Activated CD4-positive, alpha-beta T cell treated with anti-CD3 and anti-CD28 coated beads, Interleukin-2, amount 50 U/mL, for 24 hours (primary cell): ENCODE results near the gene ANP32E.

ENCODE experiments used
- DNase-seq, 2 donors: peaks; one replicate each; pipeline ENCODE4 v3.0.0-alpha.2; 2020; ENCODE audit warnings: low read depth in 1 of 2, low spot score in 1 of 2

ANP32E gene

DNA sequence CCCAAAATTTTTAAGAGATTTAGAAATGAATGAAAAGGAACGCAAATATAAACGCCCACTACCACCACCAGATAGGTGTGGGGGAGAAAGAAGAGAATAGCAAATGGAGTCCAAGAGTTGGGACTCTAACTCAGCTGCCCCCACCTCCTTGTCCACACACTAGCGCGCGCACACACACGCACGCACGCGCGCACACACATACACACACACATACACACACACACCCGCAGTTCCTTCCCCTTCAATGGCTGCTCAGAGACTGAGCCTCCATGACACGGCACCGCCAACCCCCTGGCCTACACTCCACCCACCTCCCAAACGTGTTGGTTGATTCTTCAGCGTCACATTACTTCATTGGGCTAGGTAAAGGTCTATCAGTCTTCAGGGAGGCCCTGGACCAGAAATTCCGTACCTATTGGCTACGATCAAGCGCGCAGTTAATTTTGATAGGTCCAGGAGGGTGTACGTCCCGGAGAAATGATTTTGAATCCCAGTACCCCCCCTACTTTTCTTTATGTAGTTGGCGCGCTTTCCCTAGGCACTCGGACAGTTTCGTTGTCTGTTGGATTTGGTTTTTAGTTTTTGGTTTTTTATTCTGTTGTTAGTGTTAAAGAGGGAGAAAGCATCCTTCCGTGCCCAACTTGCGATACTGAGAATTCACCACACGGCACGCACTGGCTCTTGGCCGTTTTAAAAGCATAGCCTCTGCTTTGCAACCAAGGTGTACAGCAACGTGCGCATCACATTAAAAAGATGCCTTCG, at the start of gene ANP32E:
Gene ANP32E, minus strand, starts transcription at position 261 of the 762 bp plus-strand sequence. CDS start 326 bp downstream, outside the sequence.
- peak; percentile 80 to 92 for DNase-seq

DNA sequence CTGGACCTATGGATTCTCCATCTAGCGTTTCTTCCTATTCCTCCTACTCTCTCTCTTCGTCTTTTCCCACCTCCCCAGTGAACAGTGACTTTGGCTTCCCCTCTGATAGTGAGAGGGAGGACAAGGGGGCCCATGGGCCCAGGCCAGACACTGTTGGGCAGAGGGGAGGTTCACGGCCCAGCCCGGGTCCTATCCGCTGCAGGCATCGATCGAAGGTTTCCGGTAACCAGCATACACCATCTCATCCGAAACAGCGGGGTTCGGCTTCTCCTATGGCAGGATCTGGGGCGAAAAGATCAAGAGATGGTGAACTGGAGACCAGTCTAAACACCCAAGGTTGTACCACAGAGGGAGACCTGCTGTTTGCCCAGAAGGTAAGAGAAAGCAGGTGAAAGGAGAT, 47.3 kb upstream of the ANP32E start:
- DNase-seq, result no peak

DNA sequence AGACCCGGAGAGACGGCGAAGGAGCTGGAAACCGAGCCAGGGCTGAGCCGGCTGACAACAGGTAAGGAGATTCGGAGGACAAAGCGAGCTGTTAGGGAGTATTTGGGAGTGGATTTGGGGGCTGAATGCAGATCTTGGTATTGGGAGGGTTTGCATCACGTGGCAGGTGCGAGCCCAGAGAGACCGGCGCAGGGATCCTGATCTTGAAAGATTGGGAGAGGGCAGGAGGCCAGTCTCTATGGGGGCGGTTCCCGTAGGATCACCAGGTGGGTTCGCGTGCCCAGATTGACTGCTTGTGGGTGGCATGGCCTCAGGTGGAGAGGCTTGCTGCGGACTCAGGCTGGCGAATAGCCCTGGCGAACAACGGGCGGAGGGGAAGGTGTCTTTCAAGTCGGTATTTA, 46.6 kb upstream of the ANP32E start:
- DNase-seq, result no peak

DNA sequence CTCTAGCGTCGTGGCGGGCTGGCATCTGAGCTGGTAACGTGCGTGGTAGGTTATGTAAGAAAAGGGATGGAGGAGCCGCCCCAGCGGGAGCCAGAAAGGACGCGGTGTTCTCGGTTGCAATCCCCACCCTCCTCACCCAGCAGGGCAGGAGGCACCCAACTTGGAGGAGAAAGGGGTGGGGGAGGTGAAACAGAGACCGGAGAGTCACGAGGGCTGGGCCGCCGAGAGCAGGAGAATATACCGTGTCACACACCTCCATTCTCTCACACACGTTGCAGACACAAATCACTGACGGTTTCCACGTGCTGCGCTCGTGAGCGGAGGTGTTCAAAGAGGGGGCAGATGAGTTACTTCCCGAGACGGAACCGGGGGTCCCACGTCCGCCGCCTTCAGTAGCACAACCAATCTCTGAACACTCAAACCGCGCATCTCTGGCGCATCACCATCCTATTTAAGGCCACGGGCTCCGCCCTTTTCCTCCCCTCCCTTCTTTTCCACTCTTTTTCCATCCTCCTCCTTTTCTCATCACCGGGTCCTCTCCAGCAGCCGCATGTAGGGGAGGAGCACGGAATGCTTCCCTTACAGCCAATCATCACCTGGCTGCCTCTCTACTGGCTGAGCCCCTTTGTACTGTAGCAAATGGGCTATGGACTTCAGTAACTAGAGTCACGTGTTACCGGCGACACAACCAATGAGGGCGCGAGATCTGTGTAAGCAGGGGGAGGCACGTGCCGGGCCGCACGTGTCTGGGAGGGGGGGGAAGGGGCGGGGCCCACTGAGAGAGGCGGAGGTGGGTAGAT, 46.0 kb upstream of the ANP32E start, which contains the start of gene CIART:
Gene CIART, plus strand, starts transcription at position 797 of the 800 bp plus-strand sequence. CDS start 714 bp downstream, outside the sequence.
- DNase-seq, result peak; percentile 41 to 70

DNA sequence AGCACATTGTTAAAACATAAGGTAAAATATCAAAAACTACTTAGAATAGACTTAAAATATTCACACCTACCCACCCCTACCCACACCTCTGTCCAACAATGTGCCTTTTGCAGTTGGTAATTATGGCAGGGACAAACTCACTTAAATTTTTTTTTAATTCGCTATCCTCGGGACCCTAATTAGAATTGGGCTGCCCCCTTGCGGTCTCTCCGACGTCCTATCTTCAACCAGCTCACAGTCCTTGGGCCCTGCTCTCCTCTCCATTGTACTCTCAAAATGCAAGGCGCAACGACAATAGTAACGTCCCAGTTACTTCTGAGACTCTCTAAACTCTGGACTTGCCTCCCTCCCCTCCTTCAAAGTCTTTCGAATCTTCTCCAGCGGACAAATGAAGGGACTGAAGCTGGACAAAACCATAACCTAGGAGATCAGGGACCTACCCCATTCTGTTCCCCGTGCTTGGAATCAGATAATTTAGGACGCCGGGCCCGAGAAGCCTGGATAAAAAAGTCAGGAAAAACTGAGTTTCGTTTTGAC, 45.4 kb upstream of the ANP32E start:
- peak in 1 of 2 donors; percentile 37 for DNase-seq

DNA sequence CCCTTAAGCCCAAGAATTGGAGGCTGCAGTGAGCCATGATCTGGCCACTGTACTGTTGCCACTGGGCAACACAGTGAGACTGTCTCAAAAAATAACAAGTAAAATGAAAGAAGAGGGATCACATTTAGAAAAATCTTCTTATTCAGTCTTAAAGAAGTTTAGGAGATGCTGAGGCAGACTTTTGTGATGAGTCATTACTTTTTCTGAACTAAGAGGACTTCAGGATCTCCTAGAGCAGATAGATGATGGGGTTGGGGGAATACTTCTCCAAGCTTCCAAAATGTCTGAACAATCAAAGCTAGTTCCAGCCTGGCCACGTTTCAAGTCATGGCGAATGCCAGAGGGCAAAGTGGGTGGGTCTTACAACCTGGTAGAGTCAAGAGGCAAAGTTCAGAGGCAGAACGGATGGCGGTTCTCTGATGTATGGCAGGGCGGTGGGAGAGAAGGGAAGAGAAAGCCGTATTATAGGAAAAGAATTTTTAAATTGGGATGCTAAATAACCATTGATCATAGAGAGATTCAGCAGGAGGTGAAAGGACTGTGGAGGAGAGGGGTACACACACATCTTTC, 44.3 kb upstream of the ANP32E start:
- no peak for DNase-seq

DNA sequence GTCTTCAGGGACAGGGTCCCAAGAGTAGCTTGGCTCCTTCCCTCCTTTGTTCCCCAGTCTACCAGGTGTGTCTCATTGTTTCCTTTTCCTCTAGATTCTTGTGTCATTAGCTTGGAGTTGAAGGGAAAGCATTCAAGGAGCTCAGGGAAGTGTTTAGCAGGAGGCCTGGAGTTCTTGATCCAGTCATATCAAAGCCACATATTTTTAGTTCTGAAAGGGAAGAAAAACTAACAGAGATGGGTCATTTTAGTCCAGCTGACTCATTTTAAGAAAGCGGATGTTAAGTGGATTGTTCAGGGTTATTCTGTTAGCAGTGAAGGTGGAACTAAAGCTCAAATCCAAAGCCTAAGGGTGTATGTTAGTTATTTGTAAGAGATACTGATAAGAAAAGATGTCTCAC, 37.4 kb upstream of the ANP32E start:
- DNase-seq, result no peak

DNA sequence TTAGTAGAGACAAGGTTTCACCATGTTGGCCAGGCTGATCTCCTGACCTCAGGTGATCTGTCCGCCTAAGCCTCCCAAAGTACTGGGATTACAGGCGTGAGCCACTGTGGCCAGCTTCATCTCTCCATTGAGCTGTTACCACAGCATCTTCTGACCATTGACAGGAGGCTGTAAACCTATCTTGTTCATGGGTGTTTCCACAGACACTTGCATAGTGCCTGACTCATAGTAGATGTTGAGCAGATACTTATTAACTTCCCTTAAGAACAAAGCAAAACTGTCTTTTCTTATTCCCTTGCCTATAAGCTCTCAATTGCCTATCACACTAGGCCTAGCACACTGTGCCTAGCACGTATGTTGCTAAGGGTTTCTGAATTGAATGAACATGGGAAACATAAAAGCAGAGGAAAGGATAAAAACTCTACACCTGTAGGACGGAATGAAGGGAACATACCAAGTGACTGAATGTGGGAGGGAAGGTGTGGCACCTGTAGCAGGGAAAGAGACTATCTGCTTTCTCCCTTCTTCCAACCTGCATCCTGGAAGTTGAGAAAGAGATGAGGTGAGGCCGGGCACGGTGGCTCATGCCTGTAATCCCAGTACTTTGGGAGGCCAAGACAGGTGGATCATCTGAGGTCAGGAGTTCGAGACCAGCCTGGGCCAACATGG, 35.5 kb upstream of the ANP32E start:
- no peak for DNase-seq

DNA sequence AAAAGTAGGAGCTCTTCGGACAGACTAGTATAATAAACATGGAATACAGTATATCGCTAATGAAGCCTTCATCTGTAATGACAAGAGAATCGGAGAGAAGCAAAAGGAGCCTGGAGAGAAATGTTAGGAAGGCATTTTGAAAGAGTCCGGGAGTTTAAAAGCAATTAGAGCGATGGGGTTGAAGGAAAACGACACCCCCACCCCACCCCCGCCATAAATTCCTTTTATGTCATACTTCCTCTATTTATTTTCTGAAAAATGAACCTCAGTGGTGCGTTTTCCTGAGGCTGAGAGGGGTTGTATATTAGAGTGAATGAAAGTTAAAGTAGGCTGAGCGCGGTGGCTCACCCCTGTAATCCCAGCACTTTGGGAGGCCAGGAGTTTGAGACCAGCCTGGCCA, 33.5 kb upstream of the ANP32E start:
- no peak for DNase-seq

DNA sequence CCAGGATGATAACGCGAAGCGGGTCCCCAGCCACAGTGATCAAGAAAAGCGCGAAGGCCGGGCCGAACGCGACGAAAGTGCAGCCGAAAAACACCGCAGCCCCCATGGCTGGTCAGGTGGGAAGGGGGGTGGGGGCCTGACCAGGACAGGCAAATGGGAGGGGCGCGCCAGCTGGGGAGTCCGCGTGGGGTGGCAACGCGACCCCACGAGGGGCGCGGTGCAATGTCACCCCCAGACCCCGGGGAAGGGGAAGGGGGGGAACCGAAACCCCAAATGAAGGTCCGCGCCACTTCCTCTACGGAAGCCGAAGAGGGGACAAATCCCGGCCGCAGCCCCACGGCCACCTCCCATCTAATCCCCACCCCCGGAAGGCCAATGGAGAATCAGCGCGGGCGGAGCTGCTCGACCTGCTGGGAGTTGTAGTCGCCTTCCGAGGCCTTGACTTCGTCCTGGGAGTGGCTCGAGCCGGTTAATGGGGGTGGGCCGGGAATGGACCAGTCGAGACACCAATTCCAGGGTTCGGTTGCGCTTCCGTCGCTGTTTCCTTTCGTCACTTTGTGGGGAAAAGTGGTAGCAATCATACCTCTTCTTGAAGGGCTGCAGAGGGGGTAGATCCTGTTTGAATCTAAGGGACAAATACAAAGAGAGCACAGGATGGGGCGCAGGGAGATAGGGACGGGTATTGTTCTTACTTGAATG, 32.9 kb upstream of the ANP32E start, which contains the start of gene APH1A:
Gene APH1A, minus strand, starts transcription at position 312 of the 699 bp plus-strand sequence. Its CDS starts 206 bp downstream, at position 106.
- DNase-seq, result peak; percentile 76 to 96

DNA sequence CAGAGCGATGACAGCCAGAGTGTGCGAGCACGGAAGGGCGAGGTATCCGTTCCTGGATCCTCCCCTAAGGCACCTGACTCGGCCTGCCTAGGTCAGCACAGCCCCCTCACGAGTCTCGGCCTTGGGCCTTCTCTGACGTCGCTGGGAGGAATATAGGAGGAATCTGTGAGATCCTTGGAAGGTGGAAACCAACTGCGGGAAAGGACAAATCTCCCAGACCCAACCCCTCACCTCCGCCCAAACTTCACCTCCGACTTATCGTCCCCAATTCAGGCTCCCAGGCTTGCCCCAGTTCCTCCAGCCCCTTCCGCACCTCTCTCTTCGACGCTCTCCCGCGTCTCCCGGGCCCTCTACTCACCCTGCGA, 32.4 kb upstream of the ANP32E start:
- peak in 1 of 2 donors; percentile 7 for DNase-seq

DNA sequence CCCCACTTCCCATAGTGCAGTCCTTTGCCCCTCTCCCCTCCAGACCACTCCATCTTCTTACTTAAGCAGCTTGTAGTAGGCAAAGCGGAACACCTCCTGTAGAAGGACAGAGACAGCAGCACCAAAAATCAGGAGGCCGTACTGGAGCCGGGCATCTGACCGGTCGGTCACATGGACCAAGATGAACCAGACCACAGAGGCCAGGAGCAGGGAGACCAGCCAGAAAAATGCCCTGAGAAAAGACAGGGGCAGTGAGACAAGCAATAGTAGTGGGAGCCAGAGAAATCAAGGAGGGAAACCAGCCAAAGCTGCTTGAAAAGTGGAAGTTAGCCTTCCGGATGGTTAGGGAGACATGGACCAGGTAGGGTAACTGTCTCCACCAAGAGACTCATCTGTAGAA, 32.0 kb upstream of the ANP32E start:
- DNase-seq, result no peak

DNA sequence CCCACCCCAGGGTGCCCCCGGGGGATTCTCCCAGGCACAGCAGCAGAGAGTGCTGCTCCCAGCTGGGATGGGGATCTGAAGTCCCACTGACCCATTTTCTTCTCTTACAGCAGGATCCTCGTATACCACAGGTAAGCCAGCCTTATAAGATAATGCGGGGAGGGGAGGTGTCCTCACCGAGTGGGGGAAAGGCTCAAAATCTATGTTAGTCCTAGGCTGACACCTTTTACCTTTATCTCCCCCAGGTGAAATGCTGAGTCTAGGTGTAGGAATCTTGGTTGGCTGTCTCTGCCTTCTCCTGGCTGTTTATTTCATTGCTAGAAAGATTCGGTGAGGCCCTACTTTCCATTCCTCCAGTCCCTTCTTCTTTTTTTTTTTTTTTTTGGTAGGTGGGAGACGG, 27.6 kb upstream of the ANP32E start:
- DNase-seq, result no peak

DNA sequence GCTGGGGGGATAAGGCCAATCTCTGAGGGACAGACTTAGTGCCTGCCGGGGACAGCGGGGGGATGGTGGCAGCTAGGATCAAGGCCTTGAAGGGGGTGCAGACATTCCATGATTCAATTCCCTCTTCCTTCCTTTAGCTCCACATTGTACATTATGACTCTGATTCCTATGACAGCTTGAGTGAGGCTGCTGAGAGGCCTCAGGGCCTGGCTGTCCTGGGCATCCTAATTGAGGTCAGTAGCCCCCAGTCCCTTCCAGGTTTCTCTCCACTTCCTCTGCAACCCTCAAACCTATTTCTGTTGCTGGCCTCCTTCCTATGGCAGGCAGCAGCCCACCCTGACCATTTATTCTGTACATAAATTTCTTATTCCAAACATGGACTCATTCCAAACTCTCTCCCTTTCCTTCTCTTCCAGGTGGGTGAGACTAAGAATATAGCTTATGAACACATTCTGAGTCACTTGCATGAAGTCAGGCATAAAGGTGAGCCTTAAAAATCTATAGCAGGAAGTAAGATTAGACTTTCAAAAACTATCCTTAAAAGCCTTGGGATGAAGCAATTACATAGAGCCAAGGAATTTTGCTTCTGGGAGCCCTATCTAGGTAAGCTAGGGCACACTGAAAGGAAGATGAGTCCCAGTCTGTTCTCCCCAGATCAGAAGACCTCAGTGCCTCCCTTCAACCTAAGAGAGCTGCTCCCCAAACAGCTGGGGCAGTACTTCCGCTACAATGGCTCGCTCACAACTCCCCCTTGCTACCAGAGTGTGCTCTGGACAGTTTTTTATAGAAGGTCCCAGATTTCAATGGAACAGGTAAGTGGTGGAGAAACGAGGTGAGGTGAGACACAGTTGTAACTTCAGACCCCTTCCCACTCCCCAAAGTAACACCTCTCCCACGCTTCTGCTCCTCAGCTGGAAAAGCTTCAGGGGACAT, 26.7 kb upstream of the ANP32E start:
- DNase-seq, result no peak

DNA sequence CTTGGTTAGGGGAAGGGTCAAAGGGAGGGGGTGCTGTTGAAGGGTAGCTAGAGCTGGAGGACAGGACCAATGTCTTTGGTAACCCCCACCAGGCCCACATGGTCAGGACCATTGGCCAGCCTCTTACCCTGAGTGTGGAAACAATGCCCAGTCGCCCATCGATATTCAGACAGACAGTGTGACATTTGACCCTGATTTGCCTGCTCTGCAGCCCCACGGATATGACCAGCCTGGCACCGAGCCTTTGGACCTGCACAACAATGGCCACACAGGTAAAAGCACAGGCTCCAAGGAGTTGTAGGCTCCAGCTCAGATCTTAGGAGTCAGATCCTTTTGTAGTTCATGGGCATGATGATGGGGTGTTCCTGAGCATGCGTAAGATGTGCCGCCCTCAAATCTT, 25.5 kb upstream of the ANP32E start:
- no peak for DNase-seq

DNA sequence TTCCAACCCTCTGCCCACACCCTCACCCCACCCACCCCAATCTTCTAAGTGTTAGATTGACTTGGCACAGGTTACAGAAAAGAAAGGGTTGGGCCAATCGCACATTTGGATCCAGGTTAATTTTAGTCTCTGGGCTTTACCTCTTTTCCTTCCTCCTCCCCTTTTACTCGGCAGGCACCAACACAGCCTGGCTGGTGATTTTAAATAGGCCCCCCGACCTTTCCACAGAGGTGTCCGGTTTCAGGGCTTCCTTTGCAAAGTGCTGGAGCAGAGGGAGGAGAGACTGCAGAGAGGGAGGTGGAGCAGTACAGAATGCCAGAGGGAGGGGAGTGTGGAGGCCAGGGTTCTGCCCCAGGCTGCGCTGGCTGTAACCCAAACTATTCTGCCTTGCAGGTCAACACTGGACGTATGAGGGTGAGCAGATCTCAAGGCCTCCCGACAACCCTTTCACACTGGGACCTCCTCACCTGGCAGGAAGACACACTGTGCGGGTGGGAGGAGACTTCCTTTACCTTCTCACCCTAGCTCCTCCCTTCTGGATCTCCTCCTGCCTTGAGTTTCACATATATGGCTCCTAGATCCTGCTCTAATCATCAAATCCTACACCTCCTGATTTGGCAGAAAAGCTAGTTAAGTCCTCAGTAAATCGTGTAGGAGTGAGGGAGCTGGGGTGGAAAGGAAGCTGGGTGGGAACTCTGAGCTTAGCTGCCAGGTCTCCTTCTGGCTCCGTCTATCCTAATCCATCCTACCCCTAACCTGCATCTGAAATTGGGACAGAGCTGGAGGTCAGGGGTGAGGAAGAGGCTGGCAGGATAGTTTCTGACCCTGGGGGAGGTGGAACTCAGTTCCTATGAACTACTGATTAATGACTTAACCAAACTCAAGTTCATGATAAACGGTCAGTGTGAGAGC, 24.1 kb upstream of the ANP32E start:
- DNase-seq, result no peak

DNA sequence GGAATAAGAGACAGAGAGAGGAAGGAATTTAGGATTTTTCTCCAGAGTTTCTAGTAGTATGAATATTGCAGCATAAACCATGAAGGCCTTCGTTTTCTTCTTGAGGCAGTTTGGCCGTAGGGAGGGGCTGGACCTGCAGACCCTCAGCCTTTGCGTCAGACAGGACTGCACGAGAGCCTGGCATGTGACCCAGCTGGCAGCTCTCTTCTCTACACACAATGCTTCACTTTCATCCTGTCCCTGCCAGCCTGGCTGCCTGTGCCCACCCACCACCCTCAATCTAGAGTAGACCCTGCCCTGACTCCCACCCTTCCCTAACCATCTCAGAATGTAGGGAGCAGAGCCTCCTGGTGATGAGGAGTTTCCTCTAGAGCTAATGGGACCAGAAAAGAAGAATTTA, 23.3 kb upstream of the ANP32E start:
- no peak for DNase-seq
